Ascending aorta (tissue), 2 donors: Measurements from ENCODE around the gene ARMH1. TPM values are rescaled to one million over a fixed set of nuclear protein-coding genes. Genes with fewer than 3 reads are reported as not detected.

Experiments used
- DNase-seq, 2 donors: peaks; one replicate each; pipeline ENCODE4 v3.0.0-alpha.2; 2019; ENCODE audit warnings: low spot score in 2 of 2
- H3K27ac ChIP-seq, 2 donors: fragments of 200-600 bp; sonication (generic); one replicate each; pipeline ENCODE4 v1.5.1; 2016 to 2017; ENCODE audit warnings: mild to moderate bottlenecking in 1 of 2
- H3K27me3 ChIP-seq: fragments of 200-600 bp; sonication (generic); one replicate; pipeline ENCODE4 v1.5.1; 2017
- H3K36me3 ChIP-seq, 2 donors: fragments of 200-600 bp; sonication (generic); one replicate each; pipeline ENCODE4 v1.5.1; 2016
- H3K4me1 ChIP-seq, 2 donors: fragments of 200-600 bp; sonication (generic); one replicate each; pipeline ENCODE4 v1.5.1; 2016 to 2017; ENCODE audit warnings: mild to moderate bottlenecking in 1 of 2
- H3K4me3 ChIP-seq, 2 donors: fragments of 200-600 bp; sonication (generic); one replicate each; pipeline ENCODE4 v1.5.1; 2016 to 2017; ENCODE audit warnings: mild to moderate bottlenecking in 1 of 2
- H3K9me3 ChIP-seq, 2 donors: fragments of 200-600 bp; sonication (generic); one replicate each; pipeline ENCODE4 v1.5.1; 2016
- CTCF ChIP-seq, 3 experiments: fragments of 200-600 bp in 2 of 3; fragments of 450-650 bp in 1 of 3; sonication (generic) in 2 of 3; IDR thresholded peaks; one replicate each; pipeline ENCODE4 v1.5.1; 2016 to 2019; ENCODE audit warnings: antibody characterized with exemption in 3 of 3, mild to moderate bottlenecking in 1 of 3, moderate library complexity in 1 of 3
- intact Hi-C: fragments of 100-400 bp; cut with DNase I; formaldehyde crosslinking; loops from one replicate; pipeline ENCODE4 v1.15.1; 2023
- total RNA-seq: library from RNA; depleted of rRNA; stranded (reverse); fragments of >200 nt; gene quantifications from one replicate; pipeline ENCODE4 v1.1.0, GENCODE V29; 2016

ARMH1 gene
- total RNA-seq, 1 donor from 2014 or later = not detected

GRCh38 chr1:44670751-44671640 is 3.5 kb upstream of the ARMH1 start:
- Histone ChIP-seq H3K4me1 (peaks cover 7 to 23% of the 10 kb centered on the region in 2 donors), H3K27ac (no peak overlapping the region), H3K4me3 (no peak overlapping the region), H3K9me3 (no peaks in the 10 kb centered on the region), H3K36me3 (no peaks in the 10 kb centered on the region), H3K27me3 (no peaks in the 10 kb centered on the region)
- intact Hi-C loops = loop anchor here (5.0 to 10.0 kb wide), 4 partner anchors 61 to 1016 kb away; partner anchors contain the start of genes DMAP1, GPBP1L1, RNU5D-1 and ST3GAL3
- DNase-seq = no peak
- no peak for TF ChIP-seq CTCF (IDR thresholded peaks at IDR 0.05)

DNA sequence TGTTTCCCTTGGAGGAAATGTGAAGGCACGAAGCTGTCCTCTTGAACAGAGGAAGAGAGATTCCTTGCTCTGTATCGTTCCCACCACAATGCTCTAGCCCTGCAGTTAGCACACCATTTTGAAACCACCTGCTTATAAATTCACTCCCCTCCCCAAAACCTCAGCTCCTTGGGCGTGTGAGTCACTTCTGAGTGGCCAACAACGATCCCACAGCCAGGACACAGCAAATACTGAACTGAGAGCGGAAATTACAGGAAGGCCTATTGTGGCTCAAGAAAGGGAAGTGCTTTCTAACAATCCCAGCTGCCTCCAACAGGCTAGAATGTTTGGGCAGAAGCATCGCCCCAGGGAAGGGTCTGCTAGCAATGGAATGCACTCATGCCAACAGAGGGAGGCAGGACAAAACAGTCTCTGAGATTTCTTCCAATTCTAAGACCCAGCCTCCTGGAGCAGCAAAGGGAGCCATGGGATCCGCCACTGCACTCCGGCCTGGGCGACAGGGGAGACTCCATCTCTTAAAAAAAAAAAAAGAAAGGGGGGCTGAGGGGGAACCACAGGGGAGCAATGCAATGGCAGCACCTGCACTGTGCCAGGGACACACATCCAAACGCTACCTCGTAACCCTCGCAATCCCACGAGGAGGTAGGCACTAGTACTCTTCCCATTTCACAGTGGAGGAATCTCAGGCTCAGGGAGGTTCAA is 2.1 kb upstream of the ARMH1 start:
- H3K27ac ChIP-seq = peak overlapping the region; percentile 86 to 92
- intact Hi-C loops = loop anchor here (5.0 to 10.0 kb wide), 4 partner anchors 60 to 1015 kb away; partner anchors contain the start of genes DMAP1, GPBP1L1, RNU5D-1 and ST3GAL3

GRCh38 chr1:44672961-44673674 is 1.4 kb upstream of the ARMH1 start:
- no peak for DNase-seq

More for the DNA sequence above, 2.1 kb upstream of the ARMH1 start:
- no peaks in the 10 kb centered on the region for H3K36me3 ChIP-seq
- H3K4me1 ChIP-seq = peaks cover 7 to 27% of the 10 kb centered on the region in 2 donors
- no peak for TF ChIP-seq CTCF (IDR thresholded peaks at IDR 0.05)
- H3K9me3 ChIP-seq = no peaks in the 10 kb centered on the region
- DNase-seq = peak in 1 of 2 donors; percentile 74
- H3K27me3 ChIP-seq = no peaks in the 10 kb centered on the region
- peak overlapping the region in 1 of 2 donors; percentile 64 for H3K4me3 ChIP-seq

GRCh38 chr1:44673675-44674112 is 820 bp upstream of the ARMH1 start:
- Histone ChIP-seq H3K27me3 (no peaks in the 10 kb centered on the region), H3K4me3 (peak overlapping the region; percentile 64 to 85), H3K36me3 (no peaks in the 10 kb centered on the region), H3K9me3 (no peaks in the 10 kb centered on the region), H3K27ac (peak overlapping the region; percentile 86 to 92), H3K4me1 (peaks cover 7 to 27% of the 10 kb centered on the region in 2 donors)
- TF ChIP-seq CTCF (IDR thresholded peaks at IDR 0.05) = no peak
- intact Hi-C loops = loop anchor here (1.0 to 10.0 kb wide), 7 partner anchors 29 to 1014 kb away; partner anchors contain the start of genes DMAP1, ERI3, GPBP1L1 and RNU5D-1
- no peak for DNase-seq

More at GRCh38 chr1:44672961-44673674, 1.4 kb upstream of the ARMH1 start:
- Histone ChIP-seq H3K4me3 (peak overlapping the region; percentile 64 to 85), H3K4me1 (peaks cover 7 to 27% of the 10 kb centered on the region in 2 donors), H3K27me3 (no peaks in the 10 kb centered on the region), H3K36me3 (no peaks in the 10 kb centered on the region), H3K9me3 (no peaks in the 10 kb centered on the region), H3K27ac (peak overlapping the region; percentile 86 to 92)
- intact Hi-C loops = loop anchor here (5.0 to 10.0 kb wide), 4 partner anchors 59 to 1014 kb away; partner anchors contain the start of genes DMAP1, GPBP1L1, RNU5D-1 and ST3GAL3
- TF ChIP-seq CTCF (IDR thresholded peaks at IDR 0.05) = no peak

DNA sequence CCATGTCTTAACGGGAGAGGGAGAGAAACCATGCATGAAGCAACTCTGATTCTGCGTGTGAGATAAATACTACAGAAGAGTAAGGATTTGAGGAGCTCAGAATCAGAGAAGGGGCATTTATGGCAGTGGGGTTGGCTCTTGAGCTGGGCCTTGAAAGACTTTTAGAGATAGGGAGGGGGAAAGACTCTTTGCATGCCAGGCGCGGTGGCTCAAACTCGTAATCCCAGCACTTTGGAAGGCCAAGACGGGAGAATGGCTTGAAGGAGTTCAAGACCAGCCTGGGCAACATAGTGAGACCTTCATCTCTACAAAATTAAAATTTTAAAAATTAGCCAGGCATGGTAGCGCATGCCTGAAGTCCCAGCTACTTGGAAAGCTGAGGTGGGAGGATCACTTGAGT is 672 bp downstream of the ARMH1 start:
- intact Hi-C loops = loop anchor here (2.0 to 10.0 kb wide), 2 partner anchors 30 to 460 kb away; partner anchors contain the start of gene DMAP1
- Histone ChIP-seq H3K9me3 (no peaks in the 10 kb centered on the region), H3K4me3 (peak overlapping the region; percentile 64 to 85), H3K4me1 (peaks cover 7 to 27% of the 10 kb centered on the region in 2 donors), H3K27ac (peak overlapping the region; percentile 73 to 92), H3K36me3 (no peaks in the 10 kb centered on the region), H3K27me3 (no peaks in the 10 kb centered on the region)
- TF ChIP-seq CTCF (IDR thresholded peaks at IDR 0.05) = no peak
- DNase-seq = no peak
